Neural cell (in vitro differentiated cells): ENCODE data around the gene F13A1. TPM values are rescaled to one million over a fixed set of nuclear protein-coding genes. Genes with fewer than 3 reads are reported as not detected.
A peak's percentile ranks its signal among the peaks of the same experiment; 100 is the strongest.

Experiments used
- H2AFZ ChIP-seq: fragments of 200-600, 300-800 bp; sonication (generic), shearing (Covaris generic); 2 replicates; pipeline ENCODE4 v1.6.0; 2014; ENCODE audit warnings: low read depth, mild to moderate bottlenecking, antibody characterized with exemption, low read length, moderate library complexity
- H3F3A ChIP-seq: fragments of 200-600 bp; shearing (Covaris generic); 2 replicates; pipeline ENCODE4 v1.6.1; 2016; ENCODE audit warnings: mild to moderate bottlenecking, moderate library complexity, mixed read lengths, antibody characterized with exemption, low read length; ENCODE audit not compliant: insufficient read depth, poor library complexity, severe bottlenecking
- H3K27ac ChIP-seq: fragments of 200-600, 300-800 bp; sonication (generic), shearing (Covaris generic); 2 replicates; pipeline ENCODE4 v1.5.1; 2014; ENCODE audit warnings: mild to moderate bottlenecking, low read length, moderate library complexity
- H3K27me3 ChIP-seq: fragments of 300-800, 200-600 bp; sonication (generic), shearing (Covaris generic); 2 replicates; pipeline ENCODE4 v1.6.0; 2014; ENCODE audit warnings: mild to moderate bottlenecking, low read depth, low read length, moderate library complexity; ENCODE audit not compliant: insufficient read depth
- H3K36me3 ChIP-seq: fragments of 300-800, 200-600 bp; sonication (generic), shearing (Covaris generic); 2 replicates; pipeline ENCODE4 v1.5.1; 2014; ENCODE audit warnings: mild to moderate bottlenecking, antibody characterized with exemption, low read length, moderate library complexity; ENCODE audit not compliant: insufficient read depth
- H3K4me2 ChIP-seq: fragments of 300-800, 200-600 bp; sonication (generic), shearing (Covaris generic); 2 replicates; pipeline ENCODE4 v1.6.0; 2014; ENCODE audit warnings: mild to moderate bottlenecking, low read length
- H3K4me3 ChIP-seq: fragments of 300-800, 200-600 bp; sonication (generic), shearing (Covaris generic); 2 replicates; pipeline ENCODE4 v1.5.1; 2014; ENCODE audit warnings: mild to moderate bottlenecking, low read length, moderate library complexity
- H3K79me2 ChIP-seq: fragments of 200-600 bp; shearing (Covaris generic); replicated peaks from 2 replicates; pipeline ENCODE4 v1.6.0; 2014; ENCODE audit warnings: mild to moderate bottlenecking, low read length, moderate library complexity; ENCODE audit not compliant: insufficient read depth
- H3K9ac ChIP-seq: fragments of 300-800, 200-600 bp; sonication (generic), shearing (Covaris generic); 2 replicates; pipeline ENCODE4 v1.6.1; 2016; ENCODE audit warnings: mild to moderate bottlenecking, low read length, mixed read lengths
- H3K9me2 ChIP-seq: fragments of 200-600 bp; shearing (Covaris generic); 2 replicates; pipeline ENCODE4 v1.6.1; 2016; ENCODE audit warnings: mild to moderate bottlenecking, low read length, mixed read lengths; ENCODE audit not compliant: insufficient read depth
- H3K9me3 ChIP-seq: fragments of 200-600, 300-800 bp; sonication (generic), shearing (Covaris generic); 2 replicates; pipeline ENCODE4 v1.6.1; 2016; ENCODE audit warnings: mild to moderate bottlenecking, mixed run types, low read length, moderate library complexity, mixed read lengths
- H4K20me1 ChIP-seq: fragments of 200-600 bp; shearing (Covaris generic); 2 replicates; pipeline ENCODE4 v1.6.1; 2016; ENCODE audit warnings: mild to moderate bottlenecking, mixed run types; ENCODE audit not compliant: insufficient read depth
- EP300 ChIP-seq: fragments of 450-650 bp; conservative IDR thresholded peaks from 2 replicates; pipeline ENCODE4 v1.6.1; 2014; ENCODE audit warnings: antibody characterized with exemption, mild to moderate bottlenecking, moderate library complexity; ENCODE audit not compliant: poor library complexity, severe bottlenecking
- EZH2 ChIP-seq: fragments of 200-600, 300-800 bp; shearing (Covaris generic), sonication (generic); IDR thresholded peaks from 2 replicates; pipeline ENCODE4 v1.6.1; 2014; ENCODE audit warnings: antibody characterized with exemption, low read length, borderline replicate concordance, mild to moderate bottlenecking; ENCODE audit not compliant: insufficient read depth, poor library complexity, severe bottlenecking
- MXI1 ChIP-seq: fragments of 450-650 bp; conservative IDR thresholded peaks from 2 replicates; pipeline ENCODE4 v1.6.1; 2014; ENCODE audit warnings: antibody characterized with exemption, mild to moderate bottlenecking; ENCODE audit not compliant: poor library complexity, severe bottlenecking
- POLR2AphosphoS5 ChIP-seq: IDR thresholded peaks from 2 replicates; pipeline ENCODE4 v1.6.1; 2012
- RAD21 ChIP-seq: fragments of 450-650 bp; conservative IDR thresholded peaks from 2 replicates; pipeline ENCODE4 v1.6.1; 2014; ENCODE audit warnings: antibody characterized with exemption, mild to moderate bottlenecking, moderate library complexity
- SMC3 ChIP-seq: fragments of 450-650 bp; conservative IDR thresholded peaks from 2 replicates; pipeline ENCODE4 v1.6.1; 2014; ENCODE audit warnings: antibody characterized with exemption, mild to moderate bottlenecking, moderate library complexity; ENCODE audit not compliant: poor library complexity
- TAF1 ChIP-seq: IDR thresholded peaks from 2 replicates; pipeline ENCODE4 v1.6.1; 2012; ENCODE audit warnings: low read depth
- polyA plus RNA-seq: library from polyadenylated mRNA; depleted of rRNA; stranded (reverse); fragments of >200 nt; gene quantifications from 2 replicates; pipeline ENCODE4 v1.2.3, GENCODE V29; 2014
- TF ChIP-seq, protein P1 (sequence below): fragments of 450-650 bp; IDR thresholded peaks from 2 replicates; pipeline ENCODE4 v1.5.1; 2014; ENCODE audit warnings: antibody characterized with exemption, mild to moderate bottlenecking, moderate library complexity; ENCODE audit not compliant: poor library complexity, severe bottlenecking
- TF ChIP-seq, protein P2 (sequence below): IDR thresholded peaks from 2 replicates; pipeline ENCODE4 v1.6.1; 2012; ENCODE audit warnings: borderline replicate concordance

F13A1 gene
- polyA plus RNA-seq, 1 donor from 2014 or later, result not detected

DNA sequence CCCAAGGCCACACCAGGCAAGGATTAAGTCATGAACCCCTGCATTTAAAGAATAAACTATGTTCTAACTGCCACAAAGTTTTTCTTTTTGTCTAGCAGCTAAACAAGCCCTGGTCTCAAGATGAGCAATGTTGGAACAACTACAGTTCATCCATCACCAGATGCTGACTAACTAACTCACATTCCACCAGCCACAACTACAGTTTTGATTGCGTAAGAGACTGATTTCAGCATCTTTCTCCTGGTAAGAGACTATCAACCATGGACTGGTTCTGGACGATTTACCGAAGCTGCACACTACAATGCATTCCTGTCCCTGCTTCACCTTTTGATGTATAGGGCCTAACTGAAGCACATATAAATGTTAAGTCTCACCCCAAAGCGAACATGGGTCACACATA lies 43.0 kb downstream of the F13A1 start:
- Histone ChIP-seq H3K4me3 (no peak overlapping the region), H3K79me2 (no peaks in the 10 kb centered on the region), H3K4me2 (no peak overlapping the region), H3K9ac (no peak overlapping the region), H2AFZ (no peak overlapping the region), H3K9me2 (no peaks in the 10 kb centered on the region), H4K20me1 (no peaks in the 10 kb centered on the region), H3K27me3 (no peaks in the 10 kb centered on the region), H3K36me3 (no peaks in the 10 kb centered on the region), H3K27ac (no peak overlapping the region), H3K9me3 (no peaks in the 10 kb centered on the region), H3F3A (no peaks in the 10 kb centered on the region)
- TF ChIP-seq TAF1, result no peak
- TF ChIP-seq EP300, result no peak
- TF ChIP-seq POLR2AphosphoS5, result no peak
- TF ChIP-seq, protein P1, sequence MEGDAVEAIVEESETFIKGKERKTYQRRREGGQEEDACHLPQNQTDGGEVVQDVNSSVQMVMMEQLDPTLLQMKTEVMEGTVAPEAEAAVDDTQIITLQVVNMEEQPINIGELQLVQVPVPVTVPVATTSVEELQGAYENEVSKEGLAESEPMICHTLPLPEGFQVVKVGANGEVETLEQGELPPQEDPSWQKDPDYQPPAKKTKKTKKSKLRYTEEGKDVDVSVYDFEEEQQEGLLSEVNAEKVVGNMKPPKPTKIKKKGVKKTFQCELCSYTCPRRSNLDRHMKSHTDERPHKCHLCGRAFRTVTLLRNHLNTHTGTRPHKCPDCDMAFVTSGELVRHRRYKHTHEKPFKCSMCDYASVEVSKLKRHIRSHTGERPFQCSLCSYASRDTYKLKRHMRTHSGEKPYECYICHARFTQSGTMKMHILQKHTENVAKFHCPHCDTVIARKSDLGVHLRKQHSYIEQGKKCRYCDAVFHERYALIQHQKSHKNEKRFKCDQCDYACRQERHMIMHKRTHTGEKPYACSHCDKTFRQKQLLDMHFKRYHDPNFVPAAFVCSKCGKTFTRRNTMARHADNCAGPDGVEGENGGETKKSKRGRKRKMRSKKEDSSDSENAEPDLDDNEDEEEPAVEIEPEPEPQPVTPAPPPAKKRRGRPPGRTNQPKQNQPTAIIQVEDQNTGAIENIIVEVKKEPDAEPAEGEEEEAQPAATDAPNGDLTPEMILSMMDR, result no peak
- no peak for TF ChIP-seq EZH2
- TF ChIP-seq, protein P2, sequence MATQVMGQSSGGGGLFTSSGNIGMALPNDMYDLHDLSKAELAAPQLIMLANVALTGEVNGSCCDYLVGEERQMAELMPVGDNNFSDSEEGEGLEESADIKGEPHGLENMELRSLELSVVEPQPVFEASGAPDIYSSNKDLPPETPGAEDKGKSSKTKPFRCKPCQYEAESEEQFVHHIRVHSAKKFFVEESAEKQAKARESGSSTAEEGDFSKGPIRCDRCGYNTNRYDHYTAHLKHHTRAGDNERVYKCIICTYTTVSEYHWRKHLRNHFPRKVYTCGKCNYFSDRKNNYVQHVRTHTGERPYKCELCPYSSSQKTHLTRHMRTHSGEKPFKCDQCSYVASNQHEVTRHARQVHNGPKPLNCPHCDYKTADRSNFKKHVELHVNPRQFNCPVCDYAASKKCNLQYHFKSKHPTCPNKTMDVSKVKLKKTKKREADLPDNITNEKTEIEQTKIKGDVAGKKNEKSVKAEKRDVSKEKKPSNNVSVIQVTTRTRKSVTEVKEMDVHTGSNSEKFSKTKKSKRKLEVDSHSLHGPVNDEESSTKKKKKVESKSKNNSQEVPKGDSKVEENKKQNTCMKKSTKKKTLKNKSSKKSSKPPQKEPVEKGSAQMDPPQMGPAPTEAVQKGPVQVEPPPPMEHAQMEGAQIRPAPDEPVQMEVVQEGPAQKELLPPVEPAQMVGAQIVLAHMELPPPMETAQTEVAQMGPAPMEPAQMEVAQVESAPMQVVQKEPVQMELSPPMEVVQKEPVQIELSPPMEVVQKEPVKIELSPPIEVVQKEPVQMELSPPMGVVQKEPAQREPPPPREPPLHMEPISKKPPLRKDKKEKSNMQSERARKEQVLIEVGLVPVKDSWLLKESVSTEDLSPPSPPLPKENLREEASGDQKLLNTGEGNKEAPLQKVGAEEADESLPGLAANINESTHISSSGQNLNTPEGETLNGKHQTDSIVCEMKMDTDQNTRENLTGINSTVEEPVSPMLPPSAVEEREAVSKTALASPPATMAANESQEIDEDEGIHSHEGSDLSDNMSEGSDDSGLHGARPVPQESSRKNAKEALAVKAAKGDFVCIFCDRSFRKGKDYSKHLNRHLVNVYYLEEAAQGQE, result no peak
- no peak for TF ChIP-seq SMC3
- TF ChIP-seq MXI1, result no peak
- no peak for TF ChIP-seq RAD21

DNA sequence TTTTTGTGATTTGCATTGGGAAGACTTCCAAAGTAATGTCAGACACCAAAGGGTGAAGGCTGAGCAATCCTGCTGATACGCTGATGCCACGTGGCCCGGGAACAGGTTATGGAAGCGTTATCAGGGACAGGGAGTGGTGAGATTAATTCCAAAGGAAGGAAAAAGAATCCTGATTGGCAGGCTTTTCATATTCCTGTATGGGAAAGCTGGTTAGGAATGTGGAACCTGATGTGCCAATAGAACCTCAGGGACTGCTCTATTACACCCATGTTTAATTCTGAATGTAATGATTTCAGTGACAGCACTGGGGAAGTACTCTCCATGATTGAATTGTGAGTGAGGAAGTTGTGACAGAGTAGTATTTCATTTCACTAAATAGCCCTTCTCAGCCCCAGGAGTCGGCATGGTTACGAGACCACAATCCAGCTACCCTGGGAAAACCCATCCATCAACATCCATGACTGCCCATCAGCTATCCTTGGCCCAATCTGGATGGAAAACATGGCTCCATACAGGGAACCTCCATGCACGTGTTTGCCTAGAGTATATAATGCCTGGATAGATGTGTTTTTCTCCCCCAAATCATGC lies 49.4 kb downstream of the F13A1 start:
- no peaks in the 10 kb centered on the region for H3K9me3 ChIP-seq
- H4K20me1 ChIP-seq, result no peaks in the 10 kb centered on the region
- H2AFZ ChIP-seq, result no peak overlapping the region
- H3K27me3 ChIP-seq, result no peaks in the 10 kb centered on the region
- no peaks in the 10 kb centered on the region for H3K9me2 ChIP-seq
- H3K27ac ChIP-seq, result no peak overlapping the region
- no peak overlapping the region for H3K9ac ChIP-seq
- no peak for TF ChIP-seq EP300
- TF ChIP-seq, protein P2, result peak; percentile 91
- no peak overlapping the region for H3K4me3 ChIP-seq
- H3K36me3 ChIP-seq, result no peaks in the 10 kb centered on the region
- H3K4me2 ChIP-seq, result no peak overlapping the region
- no peaks in the 10 kb centered on the region for H3K79me2 ChIP-seq
- H3F3A ChIP-seq, result no peaks in the 10 kb centered on the region
